Neutrophil (primary cell): ENCODE results near the gene SUN1.

ENCODE experiments used
- H3K27ac ChIP-seq: fragments of 200-600 bp; sonication (generic); 2 replicates; pipeline ENCODE4 v1.5.1; 2016; ENCODE audit warnings: mild to moderate bottlenecking, moderate library complexity
- H3K27me3 ChIP-seq: fragments of 200-600 bp; sonication (generic); 2 replicates; pipeline ENCODE4 v1.6.0; 2016; ENCODE audit warnings: mild to moderate bottlenecking
- H3K36me3 ChIP-seq: fragments of 200-600 bp; sonication (generic); 2 replicates; pipeline ENCODE4 v1.5.1; 2017
- H3K4me1 ChIP-seq, 2 experiments: fragments of 200-600 bp in 1 of 2; sonication (generic) in 1 of 2; 1 replicate in 1 of 2; 2 replicates in 1 of 2; pipeline versions ENCODE4 v1.5.1 to v1.6.1; 2013 to 2016; ENCODE audit warnings: low read depth in 1 of 2, low read length in 1 of 2, mild to moderate bottlenecking in 1 of 2, moderate library complexity in 1 of 2; ENCODE audit not compliant: control insufficient read depth in 1 of 2, insufficient read depth in 1 of 2
- H3K4me3 ChIP-seq, 2 experiments: fragments of 200-600 bp in 1 of 2; sonication (generic) in 1 of 2; 1 replicate in 1 of 2; 2 replicates in 1 of 2; pipeline ENCODE4 v1.5.1; 2013 to 2016; ENCODE audit warnings: low read depth in 1 of 2, low read length in 1 of 2, mild to moderate bottlenecking in 1 of 2, moderate library complexity in 1 of 2
- H3K9me3 ChIP-seq: fragments of 200-600 bp; sonication (generic); 2 replicates; pipeline ENCODE4 v1.5.1; 2016
- TF ChIP-seq, protein P1 (sequence below): fragments of 200-600 bp; sonication (generic); IDR thresholded peaks from 2 replicates; pipeline ENCODE4 v1.5.1; 2016; ENCODE audit warnings: antibody characterized with exemption

The SUN1 gene

DNA sequence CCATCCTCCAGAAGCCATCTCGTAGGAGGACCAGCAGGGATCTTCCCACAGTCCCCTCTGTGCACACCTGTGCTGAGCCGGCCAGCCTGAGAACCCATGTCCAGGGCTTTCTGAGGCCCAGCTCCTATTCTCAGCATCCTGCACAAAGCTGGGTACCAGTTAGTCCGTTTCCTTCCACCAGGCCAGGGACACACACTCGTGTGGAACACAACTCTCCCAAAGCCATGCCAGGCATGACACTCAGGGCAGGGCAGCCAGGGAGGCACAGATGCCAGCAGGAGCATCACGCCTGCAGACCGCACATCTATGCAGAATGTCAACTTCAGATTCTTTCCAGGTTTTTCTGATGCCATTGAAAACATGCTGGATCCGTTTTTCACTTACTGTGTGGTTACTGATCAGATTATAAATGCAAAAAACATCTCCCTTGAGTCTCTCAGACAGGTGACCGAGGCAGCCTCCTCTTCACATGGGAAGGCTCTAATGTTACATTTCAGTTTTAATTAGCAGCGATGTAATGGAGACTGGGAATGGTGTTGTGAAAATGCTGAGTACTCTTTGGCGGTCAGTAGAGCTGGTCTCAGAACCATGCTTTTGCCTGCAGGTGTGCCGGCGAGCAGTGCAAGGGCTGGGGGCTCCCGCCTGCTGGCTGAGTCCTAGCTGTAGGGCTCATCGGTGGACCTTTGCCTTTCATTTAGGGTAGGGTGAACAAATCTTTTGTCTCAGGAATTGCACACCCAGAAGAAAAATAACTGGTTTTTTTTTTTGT is 3.3 kb upstream of the SUN1 start:
- no peaks in the 10 kb centered on the region for H3K9me3 ChIP-seq
- TF ChIP-seq, protein P1, sequence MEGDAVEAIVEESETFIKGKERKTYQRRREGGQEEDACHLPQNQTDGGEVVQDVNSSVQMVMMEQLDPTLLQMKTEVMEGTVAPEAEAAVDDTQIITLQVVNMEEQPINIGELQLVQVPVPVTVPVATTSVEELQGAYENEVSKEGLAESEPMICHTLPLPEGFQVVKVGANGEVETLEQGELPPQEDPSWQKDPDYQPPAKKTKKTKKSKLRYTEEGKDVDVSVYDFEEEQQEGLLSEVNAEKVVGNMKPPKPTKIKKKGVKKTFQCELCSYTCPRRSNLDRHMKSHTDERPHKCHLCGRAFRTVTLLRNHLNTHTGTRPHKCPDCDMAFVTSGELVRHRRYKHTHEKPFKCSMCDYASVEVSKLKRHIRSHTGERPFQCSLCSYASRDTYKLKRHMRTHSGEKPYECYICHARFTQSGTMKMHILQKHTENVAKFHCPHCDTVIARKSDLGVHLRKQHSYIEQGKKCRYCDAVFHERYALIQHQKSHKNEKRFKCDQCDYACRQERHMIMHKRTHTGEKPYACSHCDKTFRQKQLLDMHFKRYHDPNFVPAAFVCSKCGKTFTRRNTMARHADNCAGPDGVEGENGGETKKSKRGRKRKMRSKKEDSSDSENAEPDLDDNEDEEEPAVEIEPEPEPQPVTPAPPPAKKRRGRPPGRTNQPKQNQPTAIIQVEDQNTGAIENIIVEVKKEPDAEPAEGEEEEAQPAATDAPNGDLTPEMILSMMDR = no peak
- no peaks in the 10 kb centered on the region for H3K4me1 ChIP-seq
- peaks cover 45% of the 10 kb centered on the region for H3K27me3 ChIP-seq
- H3K36me3 ChIP-seq = no peaks in the 10 kb centered on the region
- no peak overlapping the region for H3K27ac ChIP-seq
- H3K4me3 ChIP-seq = no peak overlapping the region

DNA sequence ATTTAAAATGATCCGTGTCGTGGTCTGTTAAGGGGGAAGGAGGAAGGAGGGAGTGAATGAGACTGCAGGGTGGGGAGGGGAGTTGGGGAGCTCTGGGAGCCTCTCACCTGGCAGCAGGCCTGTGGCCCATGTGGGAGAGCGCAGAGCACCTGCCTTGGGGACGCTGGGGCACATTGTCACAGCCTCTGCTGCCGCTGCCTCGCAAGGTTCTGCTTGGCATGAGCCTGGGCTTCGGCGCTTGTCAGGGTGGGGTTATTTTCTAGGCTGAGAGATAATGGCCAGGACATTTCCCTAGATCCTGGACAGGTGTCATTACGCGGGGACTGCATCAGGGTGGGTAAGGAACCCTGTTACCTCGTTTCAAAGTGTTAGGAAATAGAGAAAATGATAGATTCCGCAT is 2.2 kb upstream of the SUN1 start:
- no peak overlapping the region for H3K4me3 ChIP-seq
- H3K27me3 ChIP-seq = peaks cover 47% of the 10 kb centered on the region
- H3K36me3 ChIP-seq = no peaks in the 10 kb centered on the region
- H3K9me3 ChIP-seq = no peaks in the 10 kb centered on the region
- no peak overlapping the region for H3K27ac ChIP-seq
- TF ChIP-seq, protein P1 = no peak
- H3K4me1 ChIP-seq = no peaks in the 10 kb centered on the region

- Histone ChIP-seq H3K4me3 (no peak overlapping the region), H3K9me3 (no peaks in the 10 kb centered on the region), H3K4me1 (no peaks in the 10 kb centered on the region), H3K27me3 (peaks cover 59% of the 10 kb centered on the region), H3K27ac (no peak overlapping the region), H3K36me3 (no peaks in the 10 kb centered on the region)
- TF ChIP-seq, protein P1 = no peak
These were observed 595 bp upstream of the SUN1 start for GRCh38 chr7:831596-832166.

DNA sequence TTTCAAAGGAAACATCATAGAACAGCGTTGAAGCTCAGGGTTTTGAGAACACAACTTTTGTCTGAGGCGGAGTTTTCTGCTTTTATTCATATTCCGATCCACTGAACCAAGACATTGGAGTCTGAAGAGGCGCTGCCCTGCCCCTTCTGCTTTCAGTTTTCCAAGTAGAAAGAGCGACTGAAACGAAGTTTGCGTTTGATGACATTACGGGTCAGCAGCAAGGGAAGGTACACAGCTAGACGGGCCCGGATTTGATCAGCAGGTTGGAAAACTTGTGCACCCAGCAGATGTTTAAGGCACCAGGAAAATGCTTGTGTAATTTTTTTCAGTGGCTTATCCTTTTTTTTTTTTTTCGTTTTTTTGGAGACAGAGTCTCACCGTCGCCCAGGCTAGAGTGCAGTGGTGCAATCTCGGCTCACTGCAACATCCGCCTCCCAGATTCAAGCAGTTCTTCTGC is 720 bp downstream of the SUN1 start:
- Histone ChIP-seq H3K9me3 (no peaks in the 10 kb centered on the region), H3K27ac (no peak overlapping the region), H3K4me3 (no peak overlapping the region), H3K4me1 (no peaks in the 10 kb centered on the region), H3K27me3 (peaks cover 59% of the 10 kb centered on the region), H3K36me3 (no peaks in the 10 kb centered on the region)
- TF ChIP-seq, protein P1 = no peak

DNA sequence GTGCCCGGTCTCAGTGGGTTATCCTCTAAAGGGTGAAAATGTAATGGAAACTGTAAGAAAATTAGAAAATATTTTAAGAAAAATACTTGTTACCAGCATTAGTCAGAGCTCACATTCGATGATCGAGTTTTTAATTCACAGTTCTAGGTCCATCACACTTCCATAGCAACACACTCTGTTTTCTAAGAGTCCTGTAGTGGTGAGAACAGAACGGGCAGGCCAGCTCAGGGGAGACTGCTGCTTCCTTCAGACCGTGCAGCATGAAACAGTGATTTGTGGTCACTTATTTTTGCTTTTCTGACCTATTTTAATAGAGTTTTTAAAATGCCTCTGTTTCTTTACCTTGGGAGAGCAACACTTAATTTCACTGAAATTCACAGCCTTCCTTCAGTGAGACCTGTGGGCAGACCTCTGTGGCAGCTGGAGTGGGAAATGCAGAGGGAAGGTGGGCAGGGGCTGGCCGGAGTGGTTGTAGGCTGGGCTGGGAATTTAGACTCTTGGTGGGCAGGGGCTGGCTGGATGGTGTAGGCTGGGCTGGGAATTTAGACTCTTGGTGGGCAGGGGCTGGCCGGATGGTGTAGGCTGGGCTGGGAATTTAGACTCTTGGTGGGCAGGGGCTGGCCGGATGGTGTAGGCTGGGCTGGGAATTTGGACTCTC is 1.5 kb downstream of the SUN1 start:
- H3K9me3 ChIP-seq = no peaks in the 10 kb centered on the region
- TF ChIP-seq, protein P1 = no peak
- no peak overlapping the region for H3K4me3 ChIP-seq
- H3K27ac ChIP-seq = no peak overlapping the region
- H3K36me3 ChIP-seq = no peaks in the 10 kb centered on the region
- H3K4me1 ChIP-seq = no peaks in the 10 kb centered on the region
- peaks cover 57% of the 10 kb centered on the region for H3K27me3 ChIP-seq
